Neural cell (in vitro differentiated cells): ENCODE data around the gene TPPP3.

Experiments used
- EP300 ChIP-seq: fragments of 450-650 bp; conservative IDR thresholded peaks from 2 replicates; pipeline ENCODE4 v1.6.1; 2014; ENCODE audit warnings: antibody characterized with exemption, mild to moderate bottlenecking, moderate library complexity; ENCODE audit not compliant: poor library complexity, severe bottlenecking
- EZH2 ChIP-seq: fragments of 200-600, 300-800 bp; shearing (Covaris generic), sonication (generic); IDR thresholded peaks from 2 replicates; pipeline ENCODE4 v1.6.1; 2014; ENCODE audit warnings: antibody characterized with exemption, low read length, borderline replicate concordance, mild to moderate bottlenecking; ENCODE audit not compliant: insufficient read depth, poor library complexity, severe bottlenecking
- MXI1 ChIP-seq: fragments of 450-650 bp; conservative IDR thresholded peaks from 2 replicates; pipeline ENCODE4 v1.6.1; 2014; ENCODE audit warnings: antibody characterized with exemption, mild to moderate bottlenecking; ENCODE audit not compliant: poor library complexity, severe bottlenecking
- POLR2AphosphoS5 ChIP-seq: IDR thresholded peaks from 2 replicates; pipeline ENCODE4 v1.6.1; 2012
- SMC3 ChIP-seq: fragments of 450-650 bp; conservative IDR thresholded peaks from 2 replicates; pipeline ENCODE4 v1.6.1; 2014; ENCODE audit warnings: antibody characterized with exemption, mild to moderate bottlenecking, moderate library complexity; ENCODE audit not compliant: poor library complexity
- TAF1 ChIP-seq: IDR thresholded peaks from 2 replicates; pipeline ENCODE4 v1.6.1; 2012; ENCODE audit warnings: low read depth
- TF ChIP-seq, protein P1 (sequence below): fragments of 450-650 bp; IDR thresholded peaks from 2 replicates; pipeline ENCODE4 v1.5.1; 2014; ENCODE audit warnings: antibody characterized with exemption, mild to moderate bottlenecking, moderate library complexity; ENCODE audit not compliant: poor library complexity, severe bottlenecking
- TF ChIP-seq, protein P2 (sequence below): IDR thresholded peaks from 2 replicates; pipeline ENCODE4 v1.6.1; 2012; ENCODE audit warnings: borderline replicate concordance

DNA sequence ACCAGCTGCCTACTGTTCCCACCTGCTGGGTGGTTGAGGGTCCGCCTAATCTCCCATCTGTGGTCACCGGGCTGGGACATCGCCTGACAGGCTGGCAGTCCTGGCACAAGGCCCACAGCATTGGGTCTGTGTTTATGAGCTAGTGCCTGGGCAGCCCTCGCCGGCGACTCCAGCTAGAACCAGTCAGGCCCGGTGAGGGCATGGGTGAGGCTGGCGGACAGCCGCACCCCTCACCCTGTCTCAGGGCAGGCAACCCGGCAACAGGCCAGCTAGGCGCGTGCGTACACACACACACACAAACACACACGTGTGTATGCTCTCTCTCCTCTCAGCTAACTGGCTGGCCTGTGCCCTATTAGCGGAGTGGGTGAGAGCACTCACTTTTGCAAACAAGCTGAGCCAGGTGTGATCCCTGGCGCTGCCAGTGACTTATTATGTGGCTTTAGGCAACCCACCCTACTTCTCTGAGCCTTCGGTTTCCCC is 48.0 kb upstream of the TPPP3 start:
- TF ChIP-seq, protein P1, sequence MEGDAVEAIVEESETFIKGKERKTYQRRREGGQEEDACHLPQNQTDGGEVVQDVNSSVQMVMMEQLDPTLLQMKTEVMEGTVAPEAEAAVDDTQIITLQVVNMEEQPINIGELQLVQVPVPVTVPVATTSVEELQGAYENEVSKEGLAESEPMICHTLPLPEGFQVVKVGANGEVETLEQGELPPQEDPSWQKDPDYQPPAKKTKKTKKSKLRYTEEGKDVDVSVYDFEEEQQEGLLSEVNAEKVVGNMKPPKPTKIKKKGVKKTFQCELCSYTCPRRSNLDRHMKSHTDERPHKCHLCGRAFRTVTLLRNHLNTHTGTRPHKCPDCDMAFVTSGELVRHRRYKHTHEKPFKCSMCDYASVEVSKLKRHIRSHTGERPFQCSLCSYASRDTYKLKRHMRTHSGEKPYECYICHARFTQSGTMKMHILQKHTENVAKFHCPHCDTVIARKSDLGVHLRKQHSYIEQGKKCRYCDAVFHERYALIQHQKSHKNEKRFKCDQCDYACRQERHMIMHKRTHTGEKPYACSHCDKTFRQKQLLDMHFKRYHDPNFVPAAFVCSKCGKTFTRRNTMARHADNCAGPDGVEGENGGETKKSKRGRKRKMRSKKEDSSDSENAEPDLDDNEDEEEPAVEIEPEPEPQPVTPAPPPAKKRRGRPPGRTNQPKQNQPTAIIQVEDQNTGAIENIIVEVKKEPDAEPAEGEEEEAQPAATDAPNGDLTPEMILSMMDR = no peak
- TF ChIP-seq POLR2AphosphoS5 = no peak
- TF ChIP-seq SMC3 = no peak
- no peak for TF ChIP-seq EP300
- no peak for TF ChIP-seq TAF1
- no peak for TF ChIP-seq MXI1
- TF ChIP-seq, protein P2, sequence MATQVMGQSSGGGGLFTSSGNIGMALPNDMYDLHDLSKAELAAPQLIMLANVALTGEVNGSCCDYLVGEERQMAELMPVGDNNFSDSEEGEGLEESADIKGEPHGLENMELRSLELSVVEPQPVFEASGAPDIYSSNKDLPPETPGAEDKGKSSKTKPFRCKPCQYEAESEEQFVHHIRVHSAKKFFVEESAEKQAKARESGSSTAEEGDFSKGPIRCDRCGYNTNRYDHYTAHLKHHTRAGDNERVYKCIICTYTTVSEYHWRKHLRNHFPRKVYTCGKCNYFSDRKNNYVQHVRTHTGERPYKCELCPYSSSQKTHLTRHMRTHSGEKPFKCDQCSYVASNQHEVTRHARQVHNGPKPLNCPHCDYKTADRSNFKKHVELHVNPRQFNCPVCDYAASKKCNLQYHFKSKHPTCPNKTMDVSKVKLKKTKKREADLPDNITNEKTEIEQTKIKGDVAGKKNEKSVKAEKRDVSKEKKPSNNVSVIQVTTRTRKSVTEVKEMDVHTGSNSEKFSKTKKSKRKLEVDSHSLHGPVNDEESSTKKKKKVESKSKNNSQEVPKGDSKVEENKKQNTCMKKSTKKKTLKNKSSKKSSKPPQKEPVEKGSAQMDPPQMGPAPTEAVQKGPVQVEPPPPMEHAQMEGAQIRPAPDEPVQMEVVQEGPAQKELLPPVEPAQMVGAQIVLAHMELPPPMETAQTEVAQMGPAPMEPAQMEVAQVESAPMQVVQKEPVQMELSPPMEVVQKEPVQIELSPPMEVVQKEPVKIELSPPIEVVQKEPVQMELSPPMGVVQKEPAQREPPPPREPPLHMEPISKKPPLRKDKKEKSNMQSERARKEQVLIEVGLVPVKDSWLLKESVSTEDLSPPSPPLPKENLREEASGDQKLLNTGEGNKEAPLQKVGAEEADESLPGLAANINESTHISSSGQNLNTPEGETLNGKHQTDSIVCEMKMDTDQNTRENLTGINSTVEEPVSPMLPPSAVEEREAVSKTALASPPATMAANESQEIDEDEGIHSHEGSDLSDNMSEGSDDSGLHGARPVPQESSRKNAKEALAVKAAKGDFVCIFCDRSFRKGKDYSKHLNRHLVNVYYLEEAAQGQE = no peak
- TF ChIP-seq EZH2 = no peak
